ENCODE measurements around the gene COL5A1.
A peak's percentile ranks its signal among the peaks of the same experiment; 100 is the strongest.

COL5A1 gene

DNA sequence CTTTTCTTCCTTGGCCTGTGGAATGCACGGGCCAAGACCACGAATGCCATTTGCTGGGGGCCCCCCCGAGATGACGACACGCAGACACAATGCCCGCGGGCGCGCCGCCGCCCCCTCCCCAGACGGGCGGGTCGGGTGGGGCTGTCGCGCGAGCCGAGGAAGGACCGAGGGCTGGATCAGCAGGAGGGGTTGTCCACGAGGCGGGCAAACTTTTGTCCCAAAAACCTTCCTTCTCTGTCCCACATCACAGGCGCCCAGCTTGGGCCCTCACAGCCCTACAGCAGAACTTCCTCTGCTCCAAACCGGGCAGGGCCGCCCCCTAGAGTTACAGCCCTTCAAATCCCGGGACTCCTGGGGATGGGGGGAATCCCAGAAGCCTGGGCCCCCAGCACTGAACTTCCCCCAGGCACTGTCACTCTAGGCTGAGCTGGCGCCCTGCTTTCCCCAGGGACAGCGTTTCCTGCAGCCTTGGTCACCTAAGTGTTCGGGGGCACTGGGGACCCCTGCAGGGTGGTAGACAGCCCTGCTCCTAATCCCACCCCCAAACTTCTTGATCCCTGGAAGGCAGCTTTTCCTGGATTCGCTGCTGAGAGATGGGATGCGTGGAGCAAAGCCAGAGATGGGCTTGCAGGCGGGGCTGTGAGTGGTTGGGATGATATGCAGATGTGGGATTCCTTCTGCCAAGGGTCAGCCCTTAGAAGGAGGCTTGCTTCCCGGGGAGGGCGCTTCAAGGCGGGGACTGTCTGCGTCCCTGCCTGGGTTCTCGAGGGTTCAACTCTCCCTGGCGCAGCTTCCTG, 980 bp downstream of the COL5A1 start:
- TF ChIP-seq ZBTB7A (IDR thresholded peaks at IDR 0.05; ENCODE audit: low read depth) = no peak
- no peak for TF ChIP-seq EGR1 (IDR thresholded peaks at IDR 0.05)
- no peak for TF ChIP-seq FOXM1 (IDR thresholded peaks at IDR 0.05; ENCODE audit: borderline replicate concordance, low read depth)
- TF ChIP-seq CEBPB (IDR thresholded peaks at IDR 0.05) = no peak
- TF ChIP-seq, protein P1, sequence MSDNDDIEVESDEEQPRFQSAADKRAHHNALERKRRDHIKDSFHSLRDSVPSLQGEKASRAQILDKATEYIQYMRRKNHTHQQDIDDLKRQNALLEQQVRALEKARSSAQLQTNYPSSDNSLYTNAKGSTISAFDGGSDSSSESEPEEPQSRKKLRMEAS (IDR thresholded peaks at IDR 0.05) = no peak
- TF ChIP-seq EP300 (IDR thresholded peaks at IDR 0.05; ENCODE audit: borderline replicate concordance) = no peak
- TF ChIP-seq YY1 (IDR thresholded peaks at IDR 0.05; ENCODE audit: low read depth) = no peak
- TF ChIP-seq CREB1 (IDR thresholded peaks at IDR 0.05; ENCODE audit: low read depth) = no peak
- TF ChIP-seq, protein P2, sequence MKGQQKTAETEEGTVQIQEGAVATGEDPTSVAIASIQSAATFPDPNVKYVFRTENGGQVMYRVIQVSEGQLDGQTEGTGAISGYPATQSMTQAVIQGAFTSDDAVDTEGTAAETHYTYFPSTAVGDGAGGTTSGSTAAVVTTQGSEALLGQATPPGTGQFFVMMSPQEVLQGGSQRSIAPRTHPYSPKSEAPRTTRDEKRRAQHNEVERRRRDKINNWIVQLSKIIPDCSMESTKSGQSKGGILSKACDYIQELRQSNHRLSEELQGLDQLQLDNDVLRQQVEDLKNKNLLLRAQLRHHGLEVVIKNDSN (IDR thresholded peaks at IDR 0.05) = no peak
- TF ChIP-seq RAD21 (IDR thresholded peaks at IDR 0.05; ENCODE audit: low read depth) = no peak
- TF ChIP-seq TEAD4 (IDR thresholded peaks at IDR 0.05) = no peak
- TF ChIP-seq TCF12 (IDR thresholded peaks at IDR 0.05; ENCODE audit: low read depth) = no peak
- TF ChIP-seq NFIC (IDR thresholded peaks at IDR 0.05) = no peak
- TF ChIP-seq, protein P3, sequence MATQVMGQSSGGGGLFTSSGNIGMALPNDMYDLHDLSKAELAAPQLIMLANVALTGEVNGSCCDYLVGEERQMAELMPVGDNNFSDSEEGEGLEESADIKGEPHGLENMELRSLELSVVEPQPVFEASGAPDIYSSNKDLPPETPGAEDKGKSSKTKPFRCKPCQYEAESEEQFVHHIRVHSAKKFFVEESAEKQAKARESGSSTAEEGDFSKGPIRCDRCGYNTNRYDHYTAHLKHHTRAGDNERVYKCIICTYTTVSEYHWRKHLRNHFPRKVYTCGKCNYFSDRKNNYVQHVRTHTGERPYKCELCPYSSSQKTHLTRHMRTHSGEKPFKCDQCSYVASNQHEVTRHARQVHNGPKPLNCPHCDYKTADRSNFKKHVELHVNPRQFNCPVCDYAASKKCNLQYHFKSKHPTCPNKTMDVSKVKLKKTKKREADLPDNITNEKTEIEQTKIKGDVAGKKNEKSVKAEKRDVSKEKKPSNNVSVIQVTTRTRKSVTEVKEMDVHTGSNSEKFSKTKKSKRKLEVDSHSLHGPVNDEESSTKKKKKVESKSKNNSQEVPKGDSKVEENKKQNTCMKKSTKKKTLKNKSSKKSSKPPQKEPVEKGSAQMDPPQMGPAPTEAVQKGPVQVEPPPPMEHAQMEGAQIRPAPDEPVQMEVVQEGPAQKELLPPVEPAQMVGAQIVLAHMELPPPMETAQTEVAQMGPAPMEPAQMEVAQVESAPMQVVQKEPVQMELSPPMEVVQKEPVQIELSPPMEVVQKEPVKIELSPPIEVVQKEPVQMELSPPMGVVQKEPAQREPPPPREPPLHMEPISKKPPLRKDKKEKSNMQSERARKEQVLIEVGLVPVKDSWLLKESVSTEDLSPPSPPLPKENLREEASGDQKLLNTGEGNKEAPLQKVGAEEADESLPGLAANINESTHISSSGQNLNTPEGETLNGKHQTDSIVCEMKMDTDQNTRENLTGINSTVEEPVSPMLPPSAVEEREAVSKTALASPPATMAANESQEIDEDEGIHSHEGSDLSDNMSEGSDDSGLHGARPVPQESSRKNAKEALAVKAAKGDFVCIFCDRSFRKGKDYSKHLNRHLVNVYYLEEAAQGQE (IDR thresholded peaks at IDR 0.05; ENCODE audit: low read depth) = no peak
- TF ChIP-seq TAF1 (IDR thresholded peaks at IDR 0.05; ENCODE audit: low read depth) = no peak

DNA sequence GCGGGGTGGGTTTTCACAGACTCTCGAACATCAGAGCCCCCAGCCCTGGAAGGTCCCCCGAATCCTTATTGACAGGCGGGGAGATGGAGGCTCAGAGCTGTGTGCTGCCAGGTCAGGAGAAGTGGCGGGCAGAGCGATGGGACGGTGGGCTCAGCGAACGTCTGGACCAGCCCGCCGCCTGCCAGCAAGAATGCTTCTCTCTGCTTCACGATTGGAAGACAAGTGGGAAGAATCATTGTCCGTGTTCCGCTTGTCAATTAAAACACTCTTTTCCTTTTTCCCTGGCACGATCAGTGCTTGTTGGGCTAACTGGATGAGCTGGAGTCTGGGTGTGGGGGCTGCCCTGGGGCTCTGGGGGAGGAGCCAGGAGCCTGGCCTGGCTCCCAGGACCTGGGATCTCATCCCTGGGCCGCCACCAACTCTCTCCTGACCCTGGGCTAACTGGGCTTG, 1.6 kb downstream of the COL5A1 start:
- TF ChIP-seq TAF1 (IDR thresholded peaks at IDR 0.05; ENCODE audit: low read depth) (no peak), CEBPB (IDR thresholded peaks at IDR 0.05) (no peak), ZBTB7A (IDR thresholded peaks at IDR 0.05; ENCODE audit: low read depth) (no peak), TCF12 (IDR thresholded peaks at IDR 0.05; ENCODE audit: low read depth) (no peak), RAD21 (IDR thresholded peaks at IDR 0.05; ENCODE audit: low read depth) (no peak), YY1 (IDR thresholded peaks at IDR 0.05; ENCODE audit: low read depth) (no peak), NFIC (IDR thresholded peaks at IDR 0.05) (no peak), FOXM1 (IDR thresholded peaks at IDR 0.05; ENCODE audit: borderline replicate concordance, low read depth) (no peak), EGR1 (IDR thresholded peaks at IDR 0.05) (no peak), TEAD4 (IDR thresholded peaks at IDR 0.05) (no peak), EP300 (IDR thresholded peaks at IDR 0.05; ENCODE audit: borderline replicate concordance) (no peak), CREB1 (IDR thresholded peaks at IDR 0.05; ENCODE audit: low read depth) (no peak)
- TF ChIP-seq, protein P2 (IDR thresholded peaks at IDR 0.05) = no peak
- TF ChIP-seq, protein P1 (IDR thresholded peaks at IDR 0.05) = no peak
- TF ChIP-seq, protein P3 (IDR thresholded peaks at IDR 0.05; ENCODE audit: low read depth) = no peak

DNA sequence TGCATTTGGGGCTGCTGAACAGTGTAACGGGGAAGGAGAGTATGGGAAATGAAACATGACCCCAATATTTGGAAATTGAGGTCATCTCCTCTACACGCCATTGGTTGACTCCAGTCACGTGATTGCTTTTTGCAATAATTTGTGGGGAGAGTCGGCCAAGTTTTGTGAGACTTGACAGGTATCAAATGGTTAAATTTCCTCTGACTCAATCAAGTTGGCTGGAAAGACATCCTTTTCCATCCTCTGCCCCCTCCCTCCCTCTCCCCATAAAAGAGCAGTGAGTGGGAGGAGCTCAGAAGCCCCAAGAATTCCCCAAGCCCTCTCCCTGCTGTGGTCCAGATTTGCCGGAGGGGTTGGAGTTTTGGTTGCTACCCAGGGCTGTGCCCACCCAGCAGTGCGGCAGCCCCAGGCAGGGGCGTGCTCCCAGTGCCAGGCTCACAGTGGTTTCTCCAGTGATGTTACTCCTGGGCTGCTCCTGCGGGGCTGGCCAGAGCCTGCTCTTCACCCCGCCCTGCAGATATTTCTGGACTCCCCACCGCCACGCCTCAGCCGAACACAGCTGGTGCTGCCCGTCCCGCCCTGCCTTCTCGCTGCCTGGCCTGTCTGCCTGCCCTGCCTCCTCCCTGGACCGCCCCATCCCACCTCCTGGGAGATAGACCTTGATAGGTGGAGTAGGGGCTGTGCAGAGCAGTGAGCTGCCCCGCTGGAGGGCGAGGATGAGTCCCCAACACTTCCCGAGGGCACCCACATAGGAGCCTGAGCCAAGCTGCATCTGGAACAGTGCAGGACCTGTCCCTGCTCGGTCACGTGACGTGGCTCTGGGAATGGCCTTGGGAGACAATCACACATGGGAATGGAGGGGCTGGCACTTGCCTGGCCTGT, 3.4 kb downstream of the COL5A1 start:
- TF ChIP-seq RAD21 (IDR thresholded peaks at IDR 0.05; ENCODE audit: low read depth) = no peak
- TF ChIP-seq, protein P2 (IDR thresholded peaks at IDR 0.05) = peak; percentile 89
- TF ChIP-seq CREB1 (IDR thresholded peaks at IDR 0.05; ENCODE audit: low read depth) = no peak
- TF ChIP-seq, protein P1 (IDR thresholded peaks at IDR 0.05) = no peak
- peak; percentile 13; the same call in 1 of the 2 replicates for TF ChIP-seq NFIC (IDR thresholded peaks at IDR 0.05)
- TF ChIP-seq CEBPB (IDR thresholded peaks at IDR 0.05) = peak; percentile 60
- TF ChIP-seq, protein P3 (IDR thresholded peaks at IDR 0.05; ENCODE audit: low read depth) = no peak

Data from Ishikawa (cell line).